NCI-H2227 (cell line): ENCODE results near the gene MYO9A.
"Not testable (repeated sequence)": the region's sequence is repeated elsewhere in the genome, so short reads cannot be mapped to it uniquely, and the experiment has no call there.

Source experiments
- DNase-seq: peaks from one replicate; lab custom pipeline; 2025; ENCODE audit not compliant: unreplicated experiment; lab: John Stamatoyannopoulos, UW

MYO9A gene

GRCh38 chr15:71889947-71890346 is 228.0 kb downstream of the MYO9A start:
- no peak for DNase-seq

GRCh38 chr15:71889385-71889784 is 228.6 kb downstream of the MYO9A start:
- no peak for DNase-seq

- no peak for DNase-seq
Observed at GRCh38 chr15:71888797-71889196, 229.2 kb downstream of the MYO9A start.

GRCh38 chr15:71885390-71885789 is 232.6 kb downstream of the MYO9A start:
- DNase-seq = no peak

- DNase-seq = no peak
Observed at GRCh38 chr15:71883447-71883846, 234.5 kb downstream of the MYO9A start.

GRCh38 chr15:71880276-71880675 is 237.7 kb downstream of the MYO9A start:
- no peak for DNase-seq

- no peak for DNase-seq
Observed at GRCh38 chr15:71874245-71874644, 243.7 kb downstream of the MYO9A start.

GRCh38 chr15:71858232-71858631 is 259.7 kb downstream of the MYO9A start:
- not testable (repeated sequence) for DNase-seq

- DNase-seq = no peak
Observed at GRCh38 chr15:71853543-71853942, 264.4 kb downstream of the MYO9A start.

GRCh38 chr15:71844916-71845315 is 273.0 kb downstream of the MYO9A start:
- DNase-seq = no peak

GRCh38 chr15:71841563-71841962 is 276.4 kb downstream of the MYO9A start:
- no peak for DNase-seq

GRCh38 chr15:71830981-71831380 is 287.0 kb downstream of the MYO9A start:
- no peak for DNase-seq

GRCh38 chr15:71826196-71826595 is 291.8 kb downstream of the MYO9A start:
- DNase-seq = no peak

- DNase-seq = no peak
Observed at GRCh38 chr15:71825021-71825730, 292.8 kb downstream of the MYO9A start.

- no peak for DNase-seq
Observed at GRCh38 chr15:71823801-71824200, 294.1 kb downstream of the MYO9A start.

GRCh38 chr15:71822890-71823630 is 294.9 kb downstream of the MYO9A start:
- DNase-seq = no peak

- no peak for DNase-seq
Observed at GRCh38 chr15:71821547-71822129, 296.3 kb downstream of the MYO9A start.

- DNase-seq = no peak
Observed at GRCh38 chr15:71820127-71820526, 297.8 kb downstream of the MYO9A start.

GRCh38 chr15:71817351-71817750 is 300.6 kb downstream of the MYO9A start:
- DNase-seq = no peak

GRCh38 chr15:71815301-71815700 is 302.6 kb downstream of the MYO9A start:
- no peak for DNase-seq

GRCh38 chr15:71813723-71814470 is 304.1 kb downstream of the MYO9A start:
- no peak for DNase-seq
